GM19372 (cell line): ENCODE data around the gene INPP4B.

Experiments
- ATAC-seq: cut with Tn5 transposase; IDR thresholded peaks from one replicate; pipeline ENCODE4 v1.9.1; 2021; ENCODE audit warnings: mild to moderate bottlenecking, low read depth, moderate library complexity; ENCODE audit not compliant: unreplicated experiment

Gene INPP4B

DNA sequence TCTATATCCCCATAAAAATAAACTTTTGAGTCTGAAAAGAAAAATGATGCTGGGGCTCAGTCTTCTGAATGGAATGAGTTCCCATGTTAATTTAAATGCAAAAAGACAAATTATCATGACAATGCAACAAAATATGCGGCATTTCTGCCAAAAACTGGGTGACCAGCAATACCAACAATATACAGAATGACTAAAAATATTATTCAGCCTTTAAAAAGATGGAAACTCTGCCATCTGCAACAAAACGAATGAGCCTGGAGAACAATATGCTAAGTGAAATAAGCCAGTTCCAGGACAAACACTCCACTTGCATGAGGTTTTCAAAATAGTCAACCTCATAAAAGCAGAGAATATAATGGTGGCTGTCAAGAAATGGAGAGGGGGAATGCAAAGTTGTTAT, 651.2 kb downstream of the INPP4B start:
- no peak for ATAC-seq

DNA sequence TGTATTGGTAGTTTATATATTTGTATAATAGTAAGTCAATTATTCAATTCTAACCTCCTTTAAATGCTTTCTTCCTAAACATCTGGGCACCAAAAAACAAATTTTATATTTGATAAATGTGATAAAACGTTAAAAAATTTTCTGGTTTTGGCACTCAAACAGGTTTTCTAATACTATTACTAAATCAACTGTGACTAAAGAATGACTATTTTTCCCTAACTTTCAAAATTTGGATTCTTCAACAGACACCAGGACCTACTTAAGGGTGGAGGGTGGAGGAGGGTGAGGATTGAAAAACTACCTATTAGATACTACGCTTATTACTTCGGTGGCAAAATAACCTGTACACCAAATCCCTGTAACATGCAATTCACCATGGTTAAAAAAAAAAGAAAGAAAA, 654.2 kb downstream of the INPP4B start:
- ATAC-seq = no peak

DNA sequence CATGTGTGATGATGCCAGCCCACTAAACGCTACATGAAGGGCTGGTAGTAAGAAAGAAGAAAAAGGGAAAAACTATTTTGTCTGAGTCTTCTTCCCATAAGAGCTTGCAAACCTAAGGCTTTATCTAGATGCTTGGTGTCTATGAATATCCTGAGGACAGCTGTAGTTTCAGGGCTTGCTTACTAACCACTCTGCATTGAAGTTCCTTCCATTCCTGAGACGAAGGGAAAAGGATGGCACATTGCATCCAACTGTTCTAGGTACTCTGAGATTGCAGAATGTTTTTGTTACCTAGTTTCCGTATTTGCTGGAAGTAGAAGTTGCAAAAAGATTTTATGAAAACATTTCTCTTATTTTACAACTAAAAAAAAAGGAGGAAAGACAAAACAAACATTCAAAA, 665.1 kb downstream of the INPP4B start:
- ATAC-seq = no peak

DNA sequence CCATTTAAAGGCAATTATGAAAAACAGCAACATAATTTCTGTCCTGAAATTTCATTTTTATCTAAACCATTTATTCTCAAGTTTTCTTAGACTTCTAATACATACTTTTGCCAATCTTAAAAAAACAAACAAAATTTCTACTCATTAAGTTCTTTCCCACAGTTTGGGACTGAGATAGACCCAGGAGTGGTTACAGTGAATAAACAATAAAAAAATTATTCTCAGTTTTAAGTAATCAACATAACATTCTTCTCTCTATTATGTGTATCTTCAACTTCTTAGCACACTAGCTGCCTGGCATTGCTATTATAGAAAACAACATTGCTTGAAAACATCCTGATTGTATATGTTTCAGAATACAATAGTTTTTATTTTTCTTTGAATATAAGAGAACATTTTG, 676.9 kb downstream of the INPP4B start:
- ATAC-seq = no peak

DNA sequence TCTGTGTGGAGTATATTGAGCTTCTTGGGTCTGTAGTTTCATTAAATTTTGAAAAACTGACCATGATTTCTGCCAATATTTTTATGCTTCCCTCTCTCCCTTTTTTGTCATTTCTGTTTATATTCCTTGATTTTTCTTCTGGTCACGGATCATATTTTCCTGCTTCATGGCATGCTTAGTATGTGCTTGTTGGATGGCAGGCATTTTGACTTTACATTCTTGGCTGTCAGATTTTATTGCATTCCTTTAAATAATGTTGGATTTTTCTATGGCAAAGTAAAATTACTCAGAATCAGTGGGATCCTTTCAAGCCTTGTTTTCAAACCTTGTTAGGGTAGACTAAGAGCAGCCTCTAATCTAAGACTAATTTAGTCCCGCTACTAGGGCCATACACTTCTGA, 677.9 kb downstream of the INPP4B start:
- no peak for ATAC-seq

DNA sequence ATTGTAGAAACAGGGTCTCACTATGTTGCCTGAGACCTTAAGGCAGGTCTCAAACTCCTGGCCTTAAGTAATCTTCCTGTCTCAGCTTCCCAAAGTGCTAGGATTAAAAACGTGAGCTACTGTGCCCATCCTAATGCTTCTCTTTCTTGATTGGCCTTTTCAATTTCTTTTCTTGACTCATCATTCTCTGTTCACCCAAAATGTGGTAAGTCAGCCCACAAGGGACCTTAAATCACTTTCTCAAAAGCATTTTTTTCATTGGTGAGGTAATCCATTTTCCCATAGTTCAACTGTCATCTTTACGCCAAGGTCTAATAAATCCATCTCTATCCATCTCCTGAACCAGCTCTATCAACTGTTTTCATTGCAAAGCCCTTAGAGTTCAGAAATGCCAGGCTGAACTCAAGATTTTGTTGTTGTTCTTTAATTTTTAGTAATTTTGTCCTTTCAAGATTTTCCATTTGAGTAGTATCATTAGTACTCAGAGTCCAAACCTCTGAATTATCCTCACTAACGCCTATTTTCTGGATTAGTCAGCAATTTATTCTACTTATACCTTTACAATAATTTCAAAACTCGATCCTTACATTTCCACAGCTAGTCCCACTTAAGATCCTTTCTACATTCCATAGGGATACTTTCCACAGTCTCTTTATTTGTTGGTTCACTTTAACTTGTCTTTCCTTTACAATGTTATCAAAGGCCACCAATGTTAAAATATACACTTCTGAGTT, 681.2 kb downstream of the INPP4B start:
- ATAC-seq = no peak

DNA sequence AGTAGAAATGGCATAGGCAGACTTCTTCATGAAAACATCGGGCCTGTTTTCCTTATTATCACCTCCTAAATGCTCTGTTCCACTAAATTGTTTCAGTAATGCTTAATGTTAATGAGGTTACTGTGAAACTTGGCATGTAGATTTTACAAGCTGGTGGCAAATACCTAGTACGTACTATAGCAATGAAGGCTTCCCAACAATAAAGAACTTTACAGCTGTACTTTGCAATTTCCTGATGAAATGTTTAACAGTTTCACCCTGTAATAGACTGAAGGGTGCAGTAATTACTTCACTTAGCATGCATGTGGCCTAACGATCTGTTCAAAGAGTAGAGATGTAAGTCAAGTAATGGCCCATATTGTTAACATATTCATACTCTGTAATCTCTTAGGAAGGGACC, 685.0 kb downstream of the INPP4B start:
- no peak for ATAC-seq

DNA sequence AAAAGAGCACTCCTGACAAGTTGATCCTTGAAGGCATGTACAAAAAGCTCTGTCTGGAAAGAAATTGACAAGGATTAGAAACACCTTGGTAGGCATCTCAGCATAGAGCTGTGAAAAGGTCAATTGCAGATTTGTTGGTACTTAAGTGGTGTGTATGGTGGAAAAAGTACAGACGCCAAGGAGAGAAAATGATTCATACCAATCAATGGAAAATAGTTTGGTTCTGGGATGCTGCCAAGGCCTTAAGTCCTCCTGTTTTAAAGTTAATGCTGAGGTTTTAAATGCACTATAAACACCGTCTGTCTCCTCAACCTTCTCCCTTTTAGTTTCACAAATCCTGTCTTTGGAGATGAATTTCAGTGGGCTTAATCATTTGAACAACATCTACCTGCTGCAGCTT, 685.6 kb downstream of the INPP4B start:
- no peak for ATAC-seq

DNA sequence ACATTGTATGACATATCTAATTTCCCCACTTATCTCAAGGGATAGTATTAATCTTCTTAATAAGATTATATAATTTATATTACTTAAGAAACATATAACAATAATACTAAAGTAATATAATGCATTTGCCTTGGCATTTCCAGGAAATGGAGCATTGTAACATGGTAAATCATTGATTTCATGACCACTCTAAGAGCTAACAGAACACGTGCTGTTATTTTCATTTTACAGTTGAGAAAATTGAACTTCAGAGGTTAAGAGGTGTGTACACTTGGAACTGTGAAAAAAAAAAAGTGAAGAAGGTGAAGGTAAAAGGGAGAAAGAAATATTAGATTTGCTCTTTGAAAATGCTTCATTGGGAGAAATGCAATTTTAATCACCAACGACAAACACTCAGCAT, 687.1 kb downstream of the INPP4B start:
- no peak for ATAC-seq

DNA sequence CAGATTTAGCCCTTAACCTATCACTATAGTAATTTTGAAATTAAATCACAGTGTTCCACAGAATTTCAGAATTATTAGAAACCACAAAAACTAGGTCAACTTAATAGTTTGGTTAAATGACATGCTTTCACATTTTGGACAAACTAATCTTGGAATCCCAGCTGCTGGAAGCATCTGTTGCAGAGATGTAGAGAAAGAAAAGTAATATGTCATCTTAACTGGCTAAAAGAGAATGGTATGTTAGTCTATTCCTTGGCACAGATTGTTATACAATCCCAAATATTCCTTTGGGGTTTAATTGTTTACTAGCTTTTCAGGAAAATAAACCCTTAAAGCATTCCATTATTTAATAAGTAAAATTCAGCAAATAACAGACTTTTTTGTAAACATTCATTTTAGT, 689.8 kb downstream of the INPP4B start:
- no peak for ATAC-seq

DNA sequence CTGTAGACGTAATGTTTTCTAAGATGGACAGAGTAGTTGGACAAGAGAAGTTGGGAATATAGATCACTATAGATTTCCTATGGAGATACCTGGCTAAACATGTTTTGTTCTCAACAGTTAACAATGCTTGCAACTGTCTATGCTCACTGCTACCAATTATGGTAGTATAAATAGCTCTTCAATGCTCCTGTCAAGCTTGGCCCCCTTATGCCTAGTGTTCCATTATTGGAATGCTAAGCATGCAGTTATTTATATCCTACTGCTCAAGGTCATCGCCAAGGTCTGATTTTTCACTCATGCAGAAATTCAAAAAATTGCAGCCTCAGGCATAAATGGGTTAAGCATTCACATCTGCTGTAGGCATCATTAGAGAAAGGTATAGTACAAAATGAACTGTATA, 690.8 kb downstream of the INPP4B start:
- no peak for ATAC-seq

DNA sequence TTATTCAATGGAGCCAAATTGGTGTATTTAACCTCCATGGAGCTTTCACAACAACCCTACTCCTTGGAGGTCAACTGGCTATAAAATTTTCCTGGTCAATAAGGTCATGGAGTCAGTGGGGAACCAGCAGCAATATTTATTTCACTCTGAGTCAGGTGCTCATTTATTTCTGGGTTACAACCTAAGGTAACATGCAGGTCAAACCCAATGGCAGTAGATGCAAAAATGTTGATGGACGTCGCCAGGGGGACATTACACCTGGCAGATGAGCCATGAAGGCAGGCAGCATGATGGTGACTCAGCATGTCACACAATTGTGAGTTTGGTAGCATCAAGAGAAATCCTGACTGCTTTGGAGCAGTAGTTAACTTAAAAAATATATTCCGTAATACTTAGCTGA, 695.6 kb downstream of the INPP4B start:
- no peak for ATAC-seq

DNA sequence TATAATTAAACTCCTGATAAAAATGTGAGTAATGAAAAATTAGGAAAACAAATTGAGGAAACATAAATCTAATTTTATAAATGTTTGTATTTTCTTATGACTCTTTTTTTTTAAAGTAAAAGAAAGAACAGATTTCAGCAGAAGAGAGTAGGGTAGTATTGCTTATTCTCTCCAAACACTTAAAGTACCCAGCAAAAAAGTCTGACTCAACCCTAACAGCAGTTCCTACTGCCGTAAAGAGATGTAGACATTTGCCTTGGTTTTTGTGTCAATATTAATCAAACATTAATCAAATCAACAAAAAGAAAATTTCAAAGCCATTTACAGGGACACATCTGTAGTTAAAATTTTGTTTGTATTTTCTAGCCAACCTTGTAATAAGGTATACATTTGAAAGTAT, 701.3 kb downstream of the INPP4B start:
- no peak for ATAC-seq

DNA sequence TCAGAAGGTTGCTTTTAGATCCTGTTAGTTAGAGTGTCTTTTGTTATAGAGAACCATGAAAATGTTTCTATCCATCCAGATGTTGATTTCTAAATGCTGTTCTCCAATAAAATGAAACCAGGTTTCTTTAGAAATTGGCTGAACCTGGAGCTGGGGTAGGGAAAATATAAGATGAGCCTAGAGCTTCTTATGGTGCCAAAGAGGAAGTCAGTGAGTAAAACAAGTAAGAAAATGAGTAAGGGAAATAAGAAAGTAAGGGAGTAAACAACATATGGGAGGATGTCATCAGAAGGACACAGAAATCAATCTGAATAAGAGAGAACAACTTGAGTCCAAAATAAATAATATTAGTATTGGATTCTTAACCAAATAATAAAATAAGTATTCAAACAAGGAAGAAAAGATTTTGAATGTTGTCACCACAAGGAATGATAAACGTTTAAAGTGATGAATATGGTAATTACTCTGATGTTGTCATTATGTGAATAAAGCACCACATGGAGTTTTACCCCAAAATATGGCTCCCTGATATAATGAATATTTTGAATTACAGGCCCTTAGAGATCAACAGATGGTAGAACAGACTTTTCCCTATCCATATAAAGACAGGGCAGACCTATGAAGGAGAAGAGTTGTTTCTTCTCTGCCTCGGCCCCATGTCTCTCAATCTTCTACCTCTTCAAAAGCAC, 703.6 kb downstream of the INPP4B start:
- ATAC-seq = no peak

DNA sequence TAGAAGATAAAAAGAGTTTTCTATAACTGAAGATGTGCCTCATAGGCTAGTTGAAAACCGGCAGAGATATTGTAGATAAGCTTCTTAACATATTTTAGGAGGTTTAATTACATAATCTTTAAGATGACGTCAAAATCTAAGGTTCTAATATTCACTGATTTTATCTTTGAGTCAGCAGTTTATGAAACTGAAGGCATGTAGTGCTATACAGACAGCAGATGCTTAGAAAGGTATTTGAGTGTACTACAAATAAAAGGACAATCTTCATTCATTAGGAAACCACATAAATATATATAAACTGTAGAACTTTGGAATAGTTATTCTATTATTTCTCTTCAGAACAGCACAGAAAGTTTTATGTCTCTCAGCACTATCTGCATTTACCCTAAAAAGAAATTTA, 704.9 kb downstream of the INPP4B start:
- no peak for ATAC-seq

DNA sequence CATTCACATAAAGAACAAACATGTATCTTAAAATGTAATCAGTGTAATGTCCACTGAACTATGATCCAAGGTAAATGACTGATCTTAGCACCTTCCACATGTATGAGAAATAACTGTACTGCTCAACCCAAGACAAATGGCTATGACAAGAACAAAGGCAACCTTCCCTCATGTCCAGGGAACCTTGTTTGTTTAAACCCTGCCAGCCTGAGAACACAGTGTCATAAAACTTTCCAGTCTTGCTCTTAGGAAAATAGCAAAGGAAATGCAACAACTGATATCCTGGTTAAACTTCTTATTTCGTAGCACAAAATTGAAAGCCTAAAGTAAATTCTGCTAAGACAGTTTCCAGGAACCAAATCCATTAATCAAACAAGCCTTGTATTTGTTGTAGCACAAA, 715.4 kb downstream of the INPP4B start:
- ATAC-seq = no peak

DNA sequence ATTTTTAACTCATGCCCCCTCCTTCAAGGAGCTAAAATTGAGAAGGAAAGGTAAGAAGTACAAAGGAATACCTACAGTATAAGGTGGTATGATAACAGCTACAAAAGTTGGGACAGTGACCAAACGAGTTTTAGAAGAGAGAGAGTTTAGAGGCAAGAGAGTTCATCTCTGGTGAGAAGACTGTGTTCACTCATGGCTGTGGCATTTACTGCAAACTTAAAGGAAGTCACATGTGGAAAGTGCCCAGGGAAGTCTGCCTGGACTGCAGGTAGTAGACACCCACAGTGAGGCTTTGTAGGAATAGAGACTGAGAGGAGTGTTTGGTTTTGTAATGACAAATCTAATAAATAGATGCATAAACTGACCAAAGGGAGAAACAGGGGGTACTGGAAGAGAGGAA, 716.2 kb downstream of the INPP4B start:
- ATAC-seq = no peak

DNA sequence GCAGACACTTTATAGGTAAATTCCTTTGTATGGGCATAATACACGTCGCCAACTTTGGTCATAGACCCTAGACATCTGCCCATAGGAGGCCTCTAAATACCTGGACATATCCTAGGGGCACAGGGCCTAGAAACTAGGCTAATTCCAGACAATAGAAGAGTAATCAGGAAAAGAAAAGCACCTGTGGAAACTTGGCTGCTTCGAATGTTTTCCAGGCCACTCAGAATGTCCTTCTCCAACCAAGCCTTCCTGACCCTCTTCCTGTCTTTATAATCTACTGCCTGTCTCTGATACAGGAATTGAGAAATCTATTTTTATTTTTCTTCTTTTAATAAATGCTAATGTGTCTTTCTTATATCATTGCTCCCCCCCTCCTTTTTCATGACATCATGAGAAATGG, 716.6 kb downstream of the INPP4B start:
- ATAC-seq = no peak

DNA sequence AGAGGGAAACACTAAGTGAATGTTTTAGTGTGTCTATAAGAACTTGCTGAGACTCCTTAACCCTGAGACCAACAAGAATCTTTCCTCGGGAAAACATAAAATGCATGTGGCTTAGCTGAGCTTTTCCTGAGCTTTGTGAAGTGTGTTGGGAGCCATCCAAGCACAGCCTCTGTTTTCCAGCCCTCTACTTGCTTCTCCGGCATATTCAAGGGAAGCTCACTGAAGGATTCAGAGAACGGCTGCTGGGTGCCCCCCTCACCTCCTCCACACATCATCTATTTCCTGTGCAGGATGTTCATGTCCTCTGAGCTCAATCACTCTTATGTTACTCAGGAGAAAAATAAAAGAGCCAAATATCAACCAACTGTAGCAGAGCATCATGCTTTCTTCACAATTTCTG, 717.6 kb downstream of the INPP4B start:
- ATAC-seq = no peak

DNA sequence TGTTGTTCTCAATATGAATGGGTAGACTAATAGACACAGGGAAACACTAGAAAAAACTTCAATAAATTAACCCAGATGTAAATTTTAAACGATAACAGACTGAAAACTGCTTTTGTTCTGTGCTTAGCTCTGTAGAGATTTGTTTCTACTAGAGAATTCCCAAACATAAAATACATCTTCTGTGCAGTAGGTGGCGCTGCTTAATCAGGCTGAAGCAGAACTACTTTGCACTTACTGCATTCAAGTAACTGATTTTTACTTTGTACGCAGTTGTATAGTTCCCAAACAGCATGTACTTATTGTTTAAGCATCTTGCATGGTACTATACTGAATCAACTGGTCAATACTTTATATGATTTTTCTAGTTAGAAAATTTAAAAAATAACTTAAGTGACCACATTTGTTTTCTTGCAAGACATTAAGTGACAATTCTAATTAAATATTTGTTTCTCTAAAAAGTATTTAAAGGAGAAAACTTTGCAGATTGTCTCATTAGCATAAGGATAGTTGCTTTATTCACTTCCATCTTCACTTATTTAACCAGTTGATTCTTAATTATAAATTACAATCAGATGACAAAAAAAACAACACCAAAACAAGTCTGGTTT, 719.1 kb downstream of the INPP4B start:
- no peak for ATAC-seq

DNA sequence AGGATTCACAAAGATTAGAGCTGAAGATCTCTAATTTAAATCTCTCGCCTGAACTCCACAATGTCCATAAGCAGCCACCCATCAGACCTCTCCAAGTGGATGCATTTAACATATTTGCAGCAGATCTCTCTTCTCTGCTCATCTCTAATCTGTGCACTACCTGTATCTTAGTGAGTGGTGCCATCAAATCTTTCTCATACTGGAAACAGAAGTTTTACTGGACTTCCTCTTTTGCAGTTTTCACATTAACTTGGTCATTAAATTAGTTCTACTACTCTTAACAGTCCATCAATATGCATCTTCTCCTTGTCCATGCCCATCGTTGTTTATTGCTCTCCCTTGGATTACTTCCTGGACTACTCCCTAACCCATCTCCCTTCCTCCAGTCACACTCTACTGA, 721.2 kb downstream of the INPP4B start:
- no peak for ATAC-seq
